ENCODE data around the gene AP1S1.

DNA sequence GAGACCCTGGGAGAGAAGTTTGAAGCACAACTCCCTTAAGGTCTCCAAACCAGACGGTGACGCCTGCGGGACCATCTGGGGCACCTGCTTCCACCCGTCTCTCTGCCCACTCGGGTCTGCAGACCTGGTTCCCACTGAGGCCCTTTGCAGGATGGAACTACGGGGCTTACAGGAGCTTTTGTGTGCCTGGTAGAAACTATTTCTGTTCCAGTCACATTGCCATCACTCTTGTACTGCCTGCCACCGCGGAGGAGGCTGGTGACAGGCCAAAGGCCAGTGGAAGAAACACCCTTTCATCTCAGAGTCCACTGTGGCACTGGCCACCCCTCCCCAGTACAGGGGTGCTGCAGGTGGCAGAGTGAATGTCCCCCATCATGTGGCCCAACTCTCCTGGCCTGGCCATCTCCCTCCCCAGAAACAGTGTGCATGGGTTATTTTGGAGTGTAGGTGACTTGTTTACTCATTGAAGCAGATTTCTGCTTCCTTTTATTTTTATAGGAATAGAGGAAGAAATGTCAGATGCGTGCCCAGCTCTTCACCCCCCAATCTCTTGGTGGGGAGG lies 16.5 kb upstream of the AP1S1 start:
- TF ChIP-seq, protein P1, sequence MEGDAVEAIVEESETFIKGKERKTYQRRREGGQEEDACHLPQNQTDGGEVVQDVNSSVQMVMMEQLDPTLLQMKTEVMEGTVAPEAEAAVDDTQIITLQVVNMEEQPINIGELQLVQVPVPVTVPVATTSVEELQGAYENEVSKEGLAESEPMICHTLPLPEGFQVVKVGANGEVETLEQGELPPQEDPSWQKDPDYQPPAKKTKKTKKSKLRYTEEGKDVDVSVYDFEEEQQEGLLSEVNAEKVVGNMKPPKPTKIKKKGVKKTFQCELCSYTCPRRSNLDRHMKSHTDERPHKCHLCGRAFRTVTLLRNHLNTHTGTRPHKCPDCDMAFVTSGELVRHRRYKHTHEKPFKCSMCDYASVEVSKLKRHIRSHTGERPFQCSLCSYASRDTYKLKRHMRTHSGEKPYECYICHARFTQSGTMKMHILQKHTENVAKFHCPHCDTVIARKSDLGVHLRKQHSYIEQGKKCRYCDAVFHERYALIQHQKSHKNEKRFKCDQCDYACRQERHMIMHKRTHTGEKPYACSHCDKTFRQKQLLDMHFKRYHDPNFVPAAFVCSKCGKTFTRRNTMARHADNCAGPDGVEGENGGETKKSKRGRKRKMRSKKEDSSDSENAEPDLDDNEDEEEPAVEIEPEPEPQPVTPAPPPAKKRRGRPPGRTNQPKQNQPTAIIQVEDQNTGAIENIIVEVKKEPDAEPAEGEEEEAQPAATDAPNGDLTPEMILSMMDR (IDR thresholded peaks at IDR 0.05) = no peak
- no peak for TF ChIP-seq POLR2A (IDR thresholded peaks at IDR 0.05)

All from tibial nerve (tissue), 3 donors.